ENCODE results near the gene CTDSP1. TPM values are rescaled to one million over a fixed set of nuclear protein-coding genes. Genes with fewer than 3 reads are reported as not detected.

Gene CTDSP1
- polyA plus RNA-seq, 3 donors = 46.4 to 258 (median 49.9) TPM

DNA sequence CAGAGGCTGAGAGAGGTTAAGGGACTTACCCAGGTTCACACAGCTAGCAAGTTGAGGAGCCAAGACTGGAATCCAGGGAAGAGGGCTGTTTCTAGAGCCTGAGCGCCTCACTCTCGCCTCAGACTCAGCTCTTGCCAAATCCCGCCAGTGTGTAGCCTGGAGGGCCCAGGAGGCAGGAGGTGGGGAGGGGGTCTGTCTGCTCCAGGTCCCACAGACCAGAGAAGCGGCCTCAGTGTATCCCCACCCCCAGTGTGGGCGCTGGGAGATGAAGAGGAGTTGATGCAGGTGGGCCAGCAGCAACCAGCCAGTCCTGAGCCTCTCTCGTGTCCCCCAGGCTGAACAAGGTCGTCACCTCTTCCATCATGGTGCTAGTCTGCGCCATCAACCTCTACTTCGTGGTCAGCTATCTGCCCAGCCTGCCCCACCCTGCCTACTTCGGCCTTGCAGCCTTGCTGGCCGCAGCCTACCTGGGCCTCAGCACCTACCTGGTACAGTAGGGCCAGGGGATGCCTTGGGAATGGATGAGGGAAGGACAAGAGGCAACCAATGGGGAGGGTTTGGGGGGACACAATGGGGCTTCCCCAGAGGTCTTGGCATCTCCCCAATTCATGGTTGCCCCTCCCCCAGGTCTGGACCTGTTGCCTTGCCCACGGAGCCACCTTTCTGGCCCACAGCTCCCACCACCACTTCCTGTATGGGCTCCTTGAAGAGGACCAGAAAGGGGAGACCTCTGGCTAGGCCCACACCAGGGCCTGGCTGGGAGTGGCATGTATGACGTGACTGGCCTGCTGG, 5.2 kb upstream of the CTDSP1 start:
- Histone ChIP-seq H3K27ac (ENCODE audit: low read depth in 1 of 2, low read length in 2 of 2) (peak overlapping the region; percentile 90 to 91), H3K27me3 (ENCODE audit: control insufficient read depth in 2 of 2, insufficient read depth in 2 of 2, low read length in 2 of 2) (no peaks in the 10 kb centered on the region), H3K4me3 (replicated peaks in 1 of 3; ENCODE audit: low read depth in 2 of 3, low read length in 3 of 3) (peak overlapping the region in 1 of 3 experiments; percentile 92), H3K79me2 (ENCODE audit: insufficient read depth, low read length) (peaks cover 54% of the 10 kb centered on the region), H3K36me3 (replicated peaks in 1 of 2; ENCODE audit: control insufficient read depth in 1 of 2, insufficient read depth in 2 of 2, low read length in 2 of 2) (peaks cover 54 to 57% of the 10 kb centered on the region in 2 donors), H3K4me2 (replicated peaks; ENCODE audit: extremely low read depth, low read length, poor library complexity, severe bottlenecking) (peak overlapping the region; percentile 96), H3K9ac (ENCODE audit: insufficient read depth, low read length, poor library complexity, severe bottlenecking) (no peak overlapping the region), H3K9me3 (replicated peaks in 1 of 2; ENCODE audit: control insufficient read depth in 1 of 2, insufficient read depth in 1 of 2, low read length in 2 of 2) (no peaks in the 10 kb centered on the region), H4K20me1 (ENCODE audit: insufficient read depth, low read length) (peaks cover 63% of the 10 kb centered on the region), H2AFZ (ENCODE audit: insufficient read depth, low read depth, low read length, poor library complexity, severe bottlenecking) (no peak overlapping the region), H3K4me1 (ENCODE audit: control insufficient read depth in 1 of 2, insufficient read depth in 2 of 2, low read length in 2 of 2) (peaks cover 71 to 96% of the 10 kb centered on the region in 2 donors)
- peaks cover 0 to 5% (median 0%) of the 10 kb centered on the region in 7 donors for H3K9me3 Mint-ChIP-seq
- intact Hi-C loops (cut with micrococcal nuclease) = loop anchor here (5.0 to 10.0 kb wide), 6 partner anchors 32 to 177 kb away; partner anchors contain the start of genes AAMP (in 2 of the 2), PNKD (in 2 of the 2), ARPC2 (in 1 of the 2) and CATIP (in 1 of the 2)
- 71% methylated on average over 5 of the region's 13 CpGs for WGBS (ENCODE audit: insufficient coverage)
- peaks cover 53 to 60% of the 10 kb centered on the region in 2 donors for H3K36me3 Mint-ChIP-seq
- H3K4me3 Mint-ChIP-seq = peak overlapping the region in 1 of 2 donors; percentile 27
- peak overlapping the region; percentile 86 to 97 (median 91) for H3K27ac Mint-ChIP-seq
- H3K27me3 Mint-ChIP-seq (ENCODE audit: low read depth in 3 of 3) = peaks cover 0 to 7% (median 0%) of the 10 kb centered on the region in 3 donors
- TF ChIP-seq, protein P1, sequence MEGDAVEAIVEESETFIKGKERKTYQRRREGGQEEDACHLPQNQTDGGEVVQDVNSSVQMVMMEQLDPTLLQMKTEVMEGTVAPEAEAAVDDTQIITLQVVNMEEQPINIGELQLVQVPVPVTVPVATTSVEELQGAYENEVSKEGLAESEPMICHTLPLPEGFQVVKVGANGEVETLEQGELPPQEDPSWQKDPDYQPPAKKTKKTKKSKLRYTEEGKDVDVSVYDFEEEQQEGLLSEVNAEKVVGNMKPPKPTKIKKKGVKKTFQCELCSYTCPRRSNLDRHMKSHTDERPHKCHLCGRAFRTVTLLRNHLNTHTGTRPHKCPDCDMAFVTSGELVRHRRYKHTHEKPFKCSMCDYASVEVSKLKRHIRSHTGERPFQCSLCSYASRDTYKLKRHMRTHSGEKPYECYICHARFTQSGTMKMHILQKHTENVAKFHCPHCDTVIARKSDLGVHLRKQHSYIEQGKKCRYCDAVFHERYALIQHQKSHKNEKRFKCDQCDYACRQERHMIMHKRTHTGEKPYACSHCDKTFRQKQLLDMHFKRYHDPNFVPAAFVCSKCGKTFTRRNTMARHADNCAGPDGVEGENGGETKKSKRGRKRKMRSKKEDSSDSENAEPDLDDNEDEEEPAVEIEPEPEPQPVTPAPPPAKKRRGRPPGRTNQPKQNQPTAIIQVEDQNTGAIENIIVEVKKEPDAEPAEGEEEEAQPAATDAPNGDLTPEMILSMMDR (IDR thresholded peaks at IDR 0.05) = no peak
- peaks cover 71% of the 10 kb centered on the region for H3K4me1 Mint-ChIP-seq
- DNase-seq = no peak

- TF ChIP-seq, protein P1 (IDR thresholded peaks at IDR 0.05) = no peak
- Histone ChIP-seq H3K4me1 (ENCODE audit: control insufficient read depth in 1 of 2, insufficient read depth in 2 of 2, low read length in 2 of 2) (peaks cover 68 to 91% of the 10 kb centered on the region in 2 donors), H3K4me3 (replicated peaks in 1 of 3; ENCODE audit: low read depth in 2 of 3, low read length in 3 of 3) (peak overlapping the region in 1 of 3 experiments; percentile 92), H3K9me3 (replicated peaks in 1 of 2; ENCODE audit: control insufficient read depth in 1 of 2, insufficient read depth in 1 of 2, low read length in 2 of 2) (no peaks in the 10 kb centered on the region), H3K27me3 (ENCODE audit: control insufficient read depth in 2 of 2, insufficient read depth in 2 of 2, low read length in 2 of 2) (no peaks in the 10 kb centered on the region), H4K20me1 (ENCODE audit: insufficient read depth, low read length) (peaks cover 57% of the 10 kb centered on the region), H3K9ac (ENCODE audit: insufficient read depth, low read length, poor library complexity, severe bottlenecking) (no peak overlapping the region), H2AFZ (ENCODE audit: insufficient read depth, low read depth, low read length, poor library complexity, severe bottlenecking) (no peak overlapping the region), H3K79me2 (ENCODE audit: insufficient read depth, low read length) (peaks cover 52% of the 10 kb centered on the region), H3K36me3 (replicated peaks in 1 of 2; ENCODE audit: control insufficient read depth in 1 of 2, insufficient read depth in 2 of 2, low read length in 2 of 2) (peaks cover 49 to 51% of the 10 kb centered on the region in 2 donors), H3K4me2 (replicated peaks; ENCODE audit: extremely low read depth, low read length, poor library complexity, severe bottlenecking) (peak overlapping the region; percentile 96), H3K27ac (ENCODE audit: low read depth in 1 of 2, low read length in 2 of 2) (peak overlapping the region; percentile 90 to 91)
- intact Hi-C loops (cut with micrococcal nuclease) = loop anchor here (5.0 to 10.0 kb wide), 6 partner anchors 33 to 178 kb away; partner anchors contain the start of genes AAMP (in 2 of the 2), PNKD (in 2 of the 2), ARPC2 (in 1 of the 2) and CATIP (in 1 of the 2)
- Mint-ChIP-seq H3K27ac (peak overlapping the region; percentile 86 to 97 (median 91)), H3K4me3 (peak overlapping the region in 1 of 2 donors; percentile 27), H3K27me3 (ENCODE audit: low read depth in 3 of 3) (peaks cover 0 to 7% (median 0%) of the 10 kb centered on the region in 3 donors), H3K4me1 (peaks cover 66% of the 10 kb centered on the region), H3K36me3 (peaks cover 47 to 54% of the 10 kb centered on the region in 2 donors), H3K9me3 (peaks cover 0 to 5% (median 0%) of the 10 kb centered on the region in 7 donors)
- 60% methylated on average over 2 of the region's 6 CpGs for WGBS (ENCODE audit: insufficient coverage)
- no peak for DNase-seq
Observed at GRCh38 chr2:218395090-218395444, 4.6 kb upstream of the CTDSP1 start.
